Measurements from ENCODE around the gene EVA1B.

GRCh38 chr1:36352910-36353878 is 29.7 kb upstream of the EVA1B start:
- TF ChIP-seq CTCF (optimal IDR thresholded peaks at IDR 0.05 in 1 of 3, IDR thresholded peaks at IDR 0.05 in 1 of 3, conservative IDR thresholded peaks at IDR 0.05 in 1 of 3; ENCODE audit: extremely low read depth in 1 of 3, insufficient read depth in 2 of 3, low read length in 3 of 3) (no peak), EZH2 (IDR thresholded peaks at IDR 0.05; ENCODE audit: low read length) (no peak)
